ENCODE measurements around the gene CLPTM1L.

Gene CLPTM1L

DNA sequence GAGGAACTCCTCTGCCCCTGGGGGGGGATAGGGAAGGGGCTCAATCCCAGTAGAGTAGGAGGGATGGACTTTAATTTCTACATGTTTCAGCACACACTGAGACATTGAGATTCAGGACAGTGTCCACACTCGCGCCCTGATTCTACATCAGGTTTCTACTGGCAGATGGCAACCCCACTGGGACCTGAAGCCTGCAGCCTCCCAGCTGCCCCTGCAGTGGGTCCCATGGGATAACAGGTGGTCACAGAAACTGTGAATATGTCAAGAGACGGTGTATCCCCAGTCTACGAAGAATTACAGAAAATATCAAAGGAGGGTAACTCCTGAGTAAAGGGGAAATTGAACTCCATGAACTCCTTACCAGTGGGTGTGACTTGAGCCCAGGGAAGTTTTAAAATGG is 47.7 kb downstream of the CLPTM1L start:
- ATAC-seq (ENCODE audit: low read depth), result no peak
- Histone ChIP-seq H3K27ac (ENCODE audit: poor library complexity, severe bottlenecking) (no peak overlapping the region), H3K9me3 (ENCODE audit: severe bottlenecking) (no peaks in the 10 kb centered on the region), H3K27me3 (ENCODE audit: insufficient read depth, poor library complexity, severe bottlenecking) (no peaks in the 10 kb centered on the region), H3K4me1 (ENCODE audit: insufficient read depth, poor library complexity, severe bottlenecking) (no peaks in the 10 kb centered on the region), H3K4me3 (ENCODE audit: severe bottlenecking) (no peak overlapping the region), H3K36me3 (ENCODE audit: low read depth) (no peaks in the 10 kb centered on the region)
- no peak for DNase-seq (ENCODE audit: low spot score)
- TF ChIP-seq, protein P1, sequence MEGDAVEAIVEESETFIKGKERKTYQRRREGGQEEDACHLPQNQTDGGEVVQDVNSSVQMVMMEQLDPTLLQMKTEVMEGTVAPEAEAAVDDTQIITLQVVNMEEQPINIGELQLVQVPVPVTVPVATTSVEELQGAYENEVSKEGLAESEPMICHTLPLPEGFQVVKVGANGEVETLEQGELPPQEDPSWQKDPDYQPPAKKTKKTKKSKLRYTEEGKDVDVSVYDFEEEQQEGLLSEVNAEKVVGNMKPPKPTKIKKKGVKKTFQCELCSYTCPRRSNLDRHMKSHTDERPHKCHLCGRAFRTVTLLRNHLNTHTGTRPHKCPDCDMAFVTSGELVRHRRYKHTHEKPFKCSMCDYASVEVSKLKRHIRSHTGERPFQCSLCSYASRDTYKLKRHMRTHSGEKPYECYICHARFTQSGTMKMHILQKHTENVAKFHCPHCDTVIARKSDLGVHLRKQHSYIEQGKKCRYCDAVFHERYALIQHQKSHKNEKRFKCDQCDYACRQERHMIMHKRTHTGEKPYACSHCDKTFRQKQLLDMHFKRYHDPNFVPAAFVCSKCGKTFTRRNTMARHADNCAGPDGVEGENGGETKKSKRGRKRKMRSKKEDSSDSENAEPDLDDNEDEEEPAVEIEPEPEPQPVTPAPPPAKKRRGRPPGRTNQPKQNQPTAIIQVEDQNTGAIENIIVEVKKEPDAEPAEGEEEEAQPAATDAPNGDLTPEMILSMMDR (IDR thresholded peaks at IDR 0.05; ENCODE audit: poor library complexity, severe bottlenecking), result no peak

DNA sequence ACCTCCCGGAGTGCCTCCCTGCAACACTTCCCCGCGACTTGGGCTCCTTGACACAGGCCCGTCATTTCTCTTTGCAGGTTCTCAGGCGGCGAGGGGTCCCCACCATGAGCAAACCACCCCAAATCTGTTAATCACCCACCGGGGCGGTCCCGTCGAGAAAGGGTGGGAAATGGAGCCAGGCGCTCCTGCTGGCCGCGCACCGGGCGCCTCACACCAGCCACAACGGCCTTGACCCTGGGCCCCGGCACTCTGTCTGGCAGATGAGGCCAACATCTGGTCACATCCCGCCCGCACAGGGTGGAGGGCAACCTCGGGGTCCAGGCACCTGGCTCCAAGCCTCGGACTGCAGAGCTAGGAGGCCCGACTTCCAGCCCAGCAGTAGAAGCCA is 49.3 kb downstream of the CLPTM1L start:
- ATAC-seq (ENCODE audit: low read depth), result no peak

DNA sequence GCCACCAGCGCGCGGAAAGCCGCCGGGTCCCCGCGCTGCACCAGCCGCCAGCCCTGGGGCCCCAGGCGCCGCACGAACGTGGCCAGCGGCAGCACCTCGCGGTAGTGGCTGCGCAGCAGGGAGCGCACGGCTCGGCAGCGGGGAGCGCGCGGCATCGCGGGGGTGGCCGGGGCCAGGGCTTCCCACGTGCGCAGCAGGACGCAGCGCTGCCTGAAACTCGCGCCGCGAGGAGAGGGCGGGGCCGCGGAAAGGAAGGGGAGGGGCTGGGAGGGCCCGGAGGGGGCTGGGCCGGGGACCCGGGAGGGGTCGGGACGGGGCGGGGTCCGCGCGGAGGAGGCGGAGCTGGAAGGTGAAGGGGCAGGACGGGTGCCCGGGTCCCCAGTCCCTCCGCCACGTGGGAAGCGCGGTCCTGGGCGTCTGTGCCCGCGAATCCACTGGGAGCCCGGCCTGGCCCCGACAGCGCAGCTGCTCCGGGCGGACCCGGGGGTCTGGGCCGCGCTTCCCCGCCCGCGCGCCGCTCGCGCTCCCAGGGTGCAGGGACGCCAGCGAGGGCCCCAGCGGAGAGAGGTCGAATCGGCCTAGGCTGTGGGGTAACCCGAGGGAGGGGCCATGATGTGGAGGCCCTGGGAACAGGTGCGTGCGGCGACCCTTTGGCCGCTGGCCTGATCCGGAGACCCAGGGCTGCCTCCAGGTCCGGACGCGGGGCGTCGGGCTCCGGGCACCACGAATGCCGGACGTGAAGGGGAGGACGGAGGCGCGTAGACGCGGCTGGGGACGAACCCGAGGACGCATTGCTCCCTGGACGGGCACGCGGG is 49.9 kb downstream of the CLPTM1L start, which contains the start of gene TERT:
Gene TERT (minus strand): TSS at position 234 of the 815 bp plus-strand sequence. CDS start 79 bp downstream, at position 155.
- TF ChIP-seq, protein P1 (IDR thresholded peaks at IDR 0.05; ENCODE audit: poor library complexity, severe bottlenecking), result no peak
- DNase-seq (ENCODE audit: low spot score) (peak; percentile 75), ATAC-seq (ENCODE audit: low read depth) (peak; percentile 67)
- H3K27me3 ChIP-seq (ENCODE audit: insufficient read depth, poor library complexity, severe bottlenecking), result no peaks in the 10 kb centered on the region
- H3K27ac ChIP-seq (ENCODE audit: poor library complexity, severe bottlenecking), result no peak within 1 kb of the TSS
- H3K4me1 ChIP-seq (ENCODE audit: insufficient read depth, poor library complexity, severe bottlenecking), result no peaks in the 10 kb centered on the region
- H3K4me3 ChIP-seq (ENCODE audit: severe bottlenecking), result peak within 1 kb of the TSS; percentile 35
- H3K9me3 ChIP-seq (ENCODE audit: severe bottlenecking), result no peaks in the 10 kb centered on the region
- H3K36me3 ChIP-seq (ENCODE audit: low read depth), result no peaks in the 10 kb centered on the region

More for the DNA sequence above, 49.3 kb downstream of the CLPTM1L start:
- peak; percentile 70 for DNase-seq (ENCODE audit: low spot score)
- Histone ChIP-seq H3K27ac (ENCODE audit: poor library complexity, severe bottlenecking) (no peak overlapping the region), H3K27me3 (ENCODE audit: insufficient read depth, poor library complexity, severe bottlenecking) (no peaks in the 10 kb centered on the region), H3K4me3 (ENCODE audit: severe bottlenecking) (no peak overlapping the region), H3K36me3 (ENCODE audit: low read depth) (no peaks in the 10 kb centered on the region), H3K9me3 (ENCODE audit: severe bottlenecking) (no peaks in the 10 kb centered on the region), H3K4me1 (ENCODE audit: insufficient read depth, poor library complexity, severe bottlenecking) (no peaks in the 10 kb centered on the region)
- TF ChIP-seq, protein P1 (IDR thresholded peaks at IDR 0.05; ENCODE audit: poor library complexity, severe bottlenecking), result no peak

DNA sequence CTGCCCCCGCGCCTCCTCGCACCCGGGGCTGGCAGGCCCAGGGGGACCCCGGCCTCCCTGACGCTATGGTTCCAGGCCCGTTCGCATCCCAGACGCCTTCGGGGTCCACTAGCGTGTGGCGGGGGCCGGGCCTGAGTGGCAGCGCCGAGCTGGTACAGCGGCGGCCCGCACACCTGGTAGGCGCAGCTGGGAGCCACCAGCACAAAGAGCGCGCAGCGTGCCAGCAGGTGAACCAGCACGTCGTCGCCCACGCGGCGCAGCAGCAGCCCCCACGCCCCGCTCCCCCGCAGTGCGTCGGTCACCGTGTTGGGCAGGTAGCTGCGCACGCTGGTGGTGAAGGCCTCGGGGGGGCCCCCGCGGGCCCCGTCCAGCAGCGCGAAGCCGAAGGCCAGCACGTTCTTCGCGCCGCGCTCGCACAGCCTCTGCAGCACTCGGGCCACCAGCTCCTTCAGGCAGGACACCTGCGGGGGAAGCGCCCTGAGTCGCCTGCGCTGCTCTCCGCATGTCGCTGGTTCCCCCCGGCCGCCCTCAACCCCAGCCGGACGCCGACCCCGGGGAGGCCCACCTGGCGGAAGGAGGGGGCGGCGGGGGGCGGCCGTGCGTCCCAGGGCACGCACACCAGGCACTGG is 50.6 kb downstream of the CLPTM1L start:
- Histone ChIP-seq H3K9me3 (ENCODE audit: severe bottlenecking) (no peaks in the 10 kb centered on the region), H3K27ac (ENCODE audit: poor library complexity, severe bottlenecking) (no peak overlapping the region), H3K4me1 (ENCODE audit: insufficient read depth, poor library complexity, severe bottlenecking) (no peaks in the 10 kb centered on the region), H3K36me3 (ENCODE audit: low read depth) (no peaks in the 10 kb centered on the region), H3K27me3 (ENCODE audit: insufficient read depth, poor library complexity, severe bottlenecking) (no peaks in the 10 kb centered on the region), H3K4me3 (ENCODE audit: severe bottlenecking) (peak overlapping the region; percentile 35)
- TF ChIP-seq, protein P1 (IDR thresholded peaks at IDR 0.05; ENCODE audit: poor library complexity, severe bottlenecking), result peak; percentile 10
- ATAC-seq (ENCODE audit: low read depth), result peak; percentile 17; the same call in 1 of the 3 replicates
- DNase-seq (ENCODE audit: low spot score), result peak; percentile 68
